Ascending aorta (tissue), 2 donors: Measurements from ENCODE around the gene USP5. TPM values are rescaled to one million over a fixed set of nuclear protein-coding genes. Genes with fewer than 3 reads are reported as not detected.
"Not testable (repeated sequence)": the region's sequence is repeated elsewhere in the genome, so short reads cannot be mapped to it uniquely, and the experiment has no call there.

Experiments used
- DNase-seq, 2 donors: peaks; one replicate each; pipeline ENCODE4 v3.0.0-alpha.2; 2019; ENCODE audit warnings: low spot score in 2 of 2
- H3K27ac ChIP-seq, 2 donors: fragments of 200-600 bp; sonication (generic); one replicate each; pipeline ENCODE4 v1.5.1; 2016 to 2017; ENCODE audit warnings: mild to moderate bottlenecking in 1 of 2
- H3K27me3 ChIP-seq: fragments of 200-600 bp; sonication (generic); one replicate; pipeline ENCODE4 v1.5.1; 2017
- H3K36me3 ChIP-seq, 2 donors: fragments of 200-600 bp; sonication (generic); one replicate each; pipeline ENCODE4 v1.5.1; 2016
- H3K4me1 ChIP-seq, 2 donors: fragments of 200-600 bp; sonication (generic); one replicate each; pipeline ENCODE4 v1.5.1; 2016 to 2017; ENCODE audit warnings: mild to moderate bottlenecking in 1 of 2
- H3K4me3 ChIP-seq, 2 donors: fragments of 200-600 bp; sonication (generic); one replicate each; pipeline ENCODE4 v1.5.1; 2016 to 2017; ENCODE audit warnings: mild to moderate bottlenecking in 1 of 2
- H3K9me3 ChIP-seq, 2 donors: fragments of 200-600 bp; sonication (generic); one replicate each; pipeline ENCODE4 v1.5.1; 2016
- CTCF ChIP-seq, 3 experiments: fragments of 200-600 bp in 2 of 3; fragments of 450-650 bp in 1 of 3; sonication (generic) in 2 of 3; IDR thresholded peaks; one replicate each; pipeline ENCODE4 v1.5.1; 2016 to 2019; ENCODE audit warnings: antibody characterized with exemption in 3 of 3, mild to moderate bottlenecking in 1 of 3, moderate library complexity in 1 of 3
- intact Hi-C: fragments of 100-400 bp; cut with DNase I; formaldehyde crosslinking; loops from one replicate; pipeline ENCODE4 v1.15.1; 2023
- total RNA-seq: library from RNA; depleted of rRNA; stranded (reverse); fragments of >200 nt; gene quantifications from one replicate; pipeline ENCODE4 v1.1.0, GENCODE V29; 2016

USP5 gene
- total RNA-seq, 1 donor from 2014 or later, result 46.2 TPM

- H3K9me3 ChIP-seq, result no peaks in the 10 kb centered on the region
- no peak for DNase-seq
- H3K36me3 ChIP-seq, result peaks cover 85 to 93% of the 10 kb centered on the region in 2 donors
- intact Hi-C loops, result no loop called here
- no peaks in the 10 kb centered on the region for H3K27me3 ChIP-seq
- no peak overlapping the region for H3K27ac ChIP-seq
- TF ChIP-seq CTCF (IDR thresholded peaks at IDR 0.05), result no peak
- peaks cover 0 to 3% of the 10 kb centered on the region in 2 donors for H3K4me1 ChIP-seq
- H3K4me3 ChIP-seq, result no peak overlapping the region
Observed at GRCh38 chr12:6861391-6861790, 9.4 kb downstream of the USP5 start.

- peaks cover 69 to 77% of the 10 kb centered on the region in 2 donors for H3K36me3 ChIP-seq
Observed at GRCh38 chr12:6863033-6863432, 11.1 kb downstream of the USP5 start.

GRCh38 chr12:6863586-6864321 lies 11.8 kb downstream of the USP5 start:
- Histone ChIP-seq H3K9me3 (no peaks in the 10 kb centered on the region), H3K4me1 (peaks cover 4 to 16% of the 10 kb centered on the region in 2 donors), H3K4me3 (no peak overlapping the region), H3K27me3 (no peaks in the 10 kb centered on the region), H3K36me3 (peaks cover 61 to 69% of the 10 kb centered on the region in 2 donors), H3K27ac (no peak overlapping the region)
- intact Hi-C loops, result no loop called here
- DNase-seq, result no peak
- TF ChIP-seq CTCF (IDR thresholded peaks at IDR 0.05), result no peak

More at GRCh38 chr12:6863033-6863432, 11.1 kb downstream of the USP5 start:
- Histone ChIP-seq H3K4me1 (peaks cover 0 to 10% of the 10 kb centered on the region in 2 donors), H3K9me3 (no peaks in the 10 kb centered on the region), H3K4me3 (no peak overlapping the region), H3K27ac (no peak overlapping the region), H3K27me3 (no peaks in the 10 kb centered on the region)
- TF ChIP-seq CTCF (IDR thresholded peaks at IDR 0.05), result no peak
- intact Hi-C loops, result no loop called here
- DNase-seq, result no peak

- intact Hi-C loops, H3K4me3 ChIP-seq, H3K9me3 ChIP-seq, DNase-seq, H3K27ac ChIP-seq, H3K27me3 ChIP-seq: not testable (repeated sequence)
- H3K36me3 ChIP-seq, result peaks cover 54 to 61% of the 10 kb centered on the region in 2 donors
- H3K4me1 ChIP-seq, result peaks cover 7 to 27% of the 10 kb centered on the region in 2 donors
Observed at GRCh38 chr12:6865307-6865706, 13.4 kb downstream of the USP5 start.

- no peaks in the 10 kb centered on the region for H3K27me3 ChIP-seq
- intact Hi-C loops, result loop anchor here (2.0 kb wide), 1 partner anchor 14 kb away; the partner anchor contains the start of gene USP5
- H3K4me1 ChIP-seq, result peaks cover 7 to 32% of the 10 kb centered on the region in 2 donors
- H3K27ac ChIP-seq, result peak overlapping the region; percentile 99
- H3K36me3 ChIP-seq, result peaks cover 54 to 61% of the 10 kb centered on the region in 2 donors
- DNase-seq, result no peak
- H3K4me3 ChIP-seq, result peak overlapping the region; percentile 91 to 94
- H3K9me3 ChIP-seq, result no peaks in the 10 kb centered on the region
- no peak for TF ChIP-seq CTCF (IDR thresholded peaks at IDR 0.05)
Observed at GRCh38 chr12:6866163-6866919, 14.4 kb downstream of the USP5 start.
